GM12878 (cell line): Measurements from ENCODE around the gene TMEM186. TPM values are rescaled to one million over a fixed set of nuclear protein-coding genes. Genes with fewer than 3 reads are reported as not detected.

Experiments used
- ATAC-seq: fragments of 200-7000 bp; cut with Tn5 transposase; 3 replicates; pipeline ENCODE4 v1.9.1; 2020; ENCODE audit warnings: mild to moderate bottlenecking, moderate library complexity
- BruUV-seq: library from RNA; stranded (reverse); fragments of 400-500 nt; replicated peaks from 2 replicates; lab custom pipeline; 2021; lab: Mats Ljungman, UMichigan
- CTCF ChIA-PET: fragments of 300-600 bp; sonication (Branson Sonifier 250); formaldehyde crosslinking; extraction: SDS; loops from one replicate; lab custom pipeline; 2021; ENCODE audit warnings: inconsistent platforms; lab: Yijun Ruan, JAX
- POLR2A ChIA-PET: fragments of 350-600 bp; formaldehyde crosslinking; extraction: SDS; loops from one replicate; lab custom pipeline; 2021; ENCODE audit warnings: inconsistent platforms; lab: Charles Lee
- RAD21 ChIA-PET: fragments of 300-600 bp; sonication (Branson Sonifier 250); formaldehyde crosslinking; loops from one replicate; lab custom pipeline; 2023; ENCODE audit warnings: antibody characterized with exemption; ENCODE audit not compliant: unreplicated experiment; lab: Charles Lee
- SMC1A ChIA-PET: fragments of 300-600 bp; sonication (Branson Sonifier 250); formaldehyde crosslinking; loops from one replicate; lab custom pipeline; 2023; ENCODE audit not compliant: unreplicated experiment, uncharacterized antibody; lab: Charles Lee
- DNase-seq: peaks from one replicate; pipeline ENCODE4 v3.0.0-alpha.2; 2011; ENCODE audit warnings: low read depth, low spot score
- FAIRE-seq: peaks from 3 replicates; lab custom pipeline; 2011; peaks lifted over from hg19 to GRCh38; lab: Jason Lieb, UNC
- H2AFZ ChIP-seq: 2 replicates; pipeline ENCODE4 v1.6.0; 2011; ENCODE audit warnings: low read depth, low read length, control low read depth; ENCODE audit not compliant: control insufficient read depth
- H3K27ac ChIP-seq: 2 replicates; pipeline ENCODE4 v1.5.1; 2011; ENCODE audit warnings: control low read depth; ENCODE audit not compliant: control insufficient read depth, insufficient read depth
- H3K27me3 ChIP-seq, 2 experiments: replicated peaks in 1 of 2; 2 replicates each; pipeline versions ENCODE4 v1.6.0 to v1.6.1; 2011; ENCODE audit warnings: low read length in 1 of 2; ENCODE audit not compliant: control insufficient read depth in 2 of 2, insufficient read depth in 2 of 2
- H3K36me3 ChIP-seq, 2 experiments: 2 replicates each; pipeline ENCODE4 v1.5.1; 2011; ENCODE audit warnings: low read length in 1 of 2; ENCODE audit not compliant: control insufficient read depth in 2 of 2, insufficient read depth in 2 of 2
- H3K4me1 ChIP-seq: 2 replicates; pipeline ENCODE4 v1.6.1; 2011; ENCODE audit warnings: mild to moderate bottlenecking, low read length, moderate library complexity, mixed read lengths; ENCODE audit not compliant: control insufficient read depth, insufficient read depth
- H3K4me2 ChIP-seq: 2 replicates; pipeline ENCODE4 v1.6.0; 2011; ENCODE audit warnings: control low read depth; ENCODE audit not compliant: control insufficient read depth, insufficient read depth
- H3K4me3 ChIP-seq: fragments of 200-600 bp; sonication (generic); 2 replicates; pipeline ENCODE4 v1.5.1; 2016
- H3K79me2 ChIP-seq: 2 replicates; pipeline ENCODE4 v1.6.0; 2011; ENCODE audit warnings: low read length; ENCODE audit not compliant: control insufficient read depth, insufficient read depth
- H3K9ac ChIP-seq: 2 replicates; pipeline ENCODE4 v1.8.0; 2011; ENCODE audit warnings: low read length, control low read depth, mixed read lengths; ENCODE audit not compliant: control insufficient read depth, insufficient read depth
- H3K9me3 ChIP-seq: replicated peaks from 3 replicates; pipeline ENCODE4 v1.5.1; 2011; ENCODE audit warnings: mild to moderate bottlenecking, low read length; ENCODE audit not compliant: control insufficient read depth, insufficient read depth
- H4K20me1 ChIP-seq: 2 replicates; pipeline ENCODE4 v1.6.0; 2011; ENCODE audit not compliant: control insufficient read depth, insufficient read depth
- RUNX3 ChIP-seq: IDR thresholded peaks from 2 replicates; pipeline ENCODE4 v1.6.1; 2012; ENCODE audit warnings: low read length, inconsistent platforms
- WGBS: methylation state at CpG from one replicate; pipeline ENCODE4 v1.1.6; 2016; ENCODE audit warnings: low lambda C conversion rate; ENCODE audit not compliant: insufficient replicate concordance, insufficient coverage; ENCODE audit errors: missing lambda C conversion rate; 5-methylcytosine and 5-hydroxymethylcytosine counted together
- in situ Hi-C: fragments of 300-500 bp; cut with MboI; formaldehyde crosslinking; loops from 9 replicates; pipeline ENCODE4 v1.14.3; 2018; ENCODE audit warnings: mixed read lengths
- intact Hi-C: fragments of 100-400 bp; cut with micrococcal nuclease; formaldehyde crosslinking; loops from one replicate; pipeline ENCODE4 v1.14.2; 2022; ENCODE audit not compliant: unreplicated experiment
- polyA plus RNA-seq, 11 experiments: library from polyadenylated mRNA; depleted of rRNA in 4 of 11; unstranded in 6 of 11; stranded (reverse) in 5 of 11; fragments of >200 nt; fragmentation: Nextera tagmentation in 4 of 11; fragmentation: Illumina TruSeq in 1 of 11; extraction: Ambion mirVana in 4 of 11; extraction: Trizol in 1 of 11; gene quantifications; 1 replicate in 1 of 11; 2 replicates in 10 of 11; pipeline versions ENCODE4 v1.2.1 to v1.2.3, GENCODE V29; 2011 to 2016; ENCODE audit warnings: inconsistent platforms in 2 of 11, missing spikeins in 2 of 11, low read depth in 1 of 11
- total RNA-seq, 4 experiments: library from RNA; depleted of rRNA in 3 of 4; stranded (reverse); fragments of >200 nt in 3 of 4; fragmentation: Illumina TruSeq in 1 of 4; extraction: Trizol in 1 of 4; gene quantifications; 2 replicates each; pipeline versions ENCODE4 v1.2.1 to v1.2.3, GENCODE V29; 2013 to 2021
- TF ChIP-seq, protein P1 (sequence below): fragments of 150-350 bp; IDR thresholded peaks from 2 replicates; pipeline ENCODE4 v1.6.1; 2016; ENCODE audit warnings: low read depth, low read length
- TF ChIP-seq, protein P2 (sequence below): IDR thresholded peaks from 2 replicates; pipeline ENCODE4 v1.6.1; 2011; ENCODE audit warnings: low read depth, low read length, improper control_type of control experiment, borderline replicate concordance
- TF ChIP-seq, protein P3 (sequence below): IDR thresholded peaks from 2 replicates; pipeline ENCODE4 v1.6.1; 2011; ENCODE audit warnings: borderline replicate concordance, low read depth, mild to moderate bottlenecking, moderate library complexity, low read length; ENCODE audit not compliant: insufficient read depth, poor library complexity, severe bottlenecking

The TMEM186 gene
- total and polyA plus RNA-seq, 10 of the 15 experiments (the other 5 are each of a cell fraction or from before 2014, with no cell fraction given) = 10.6 to 28.9 (median 17.0) TPM

DNA sequence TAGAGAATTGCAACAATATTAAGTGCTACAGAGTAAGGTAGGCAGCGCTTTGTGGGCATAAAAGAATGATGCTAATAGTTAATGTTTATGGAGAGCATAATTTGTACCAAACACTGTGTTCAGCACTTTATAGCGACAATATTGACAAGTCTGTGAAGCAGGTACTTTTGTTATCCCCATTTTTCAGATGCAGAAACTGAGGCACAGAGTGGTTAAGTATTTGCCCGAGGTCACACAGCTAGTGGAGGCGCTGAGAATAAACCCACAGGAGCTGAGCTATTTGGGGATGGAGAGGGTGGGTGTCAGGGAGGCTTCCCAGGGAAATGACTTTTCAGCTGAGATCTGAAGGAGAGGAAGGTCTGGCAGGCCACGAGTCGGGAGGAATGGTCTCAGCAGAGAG lies 39.4 kb downstream of the TMEM186 start (continued):
- TF ChIP-seq, protein P1, sequence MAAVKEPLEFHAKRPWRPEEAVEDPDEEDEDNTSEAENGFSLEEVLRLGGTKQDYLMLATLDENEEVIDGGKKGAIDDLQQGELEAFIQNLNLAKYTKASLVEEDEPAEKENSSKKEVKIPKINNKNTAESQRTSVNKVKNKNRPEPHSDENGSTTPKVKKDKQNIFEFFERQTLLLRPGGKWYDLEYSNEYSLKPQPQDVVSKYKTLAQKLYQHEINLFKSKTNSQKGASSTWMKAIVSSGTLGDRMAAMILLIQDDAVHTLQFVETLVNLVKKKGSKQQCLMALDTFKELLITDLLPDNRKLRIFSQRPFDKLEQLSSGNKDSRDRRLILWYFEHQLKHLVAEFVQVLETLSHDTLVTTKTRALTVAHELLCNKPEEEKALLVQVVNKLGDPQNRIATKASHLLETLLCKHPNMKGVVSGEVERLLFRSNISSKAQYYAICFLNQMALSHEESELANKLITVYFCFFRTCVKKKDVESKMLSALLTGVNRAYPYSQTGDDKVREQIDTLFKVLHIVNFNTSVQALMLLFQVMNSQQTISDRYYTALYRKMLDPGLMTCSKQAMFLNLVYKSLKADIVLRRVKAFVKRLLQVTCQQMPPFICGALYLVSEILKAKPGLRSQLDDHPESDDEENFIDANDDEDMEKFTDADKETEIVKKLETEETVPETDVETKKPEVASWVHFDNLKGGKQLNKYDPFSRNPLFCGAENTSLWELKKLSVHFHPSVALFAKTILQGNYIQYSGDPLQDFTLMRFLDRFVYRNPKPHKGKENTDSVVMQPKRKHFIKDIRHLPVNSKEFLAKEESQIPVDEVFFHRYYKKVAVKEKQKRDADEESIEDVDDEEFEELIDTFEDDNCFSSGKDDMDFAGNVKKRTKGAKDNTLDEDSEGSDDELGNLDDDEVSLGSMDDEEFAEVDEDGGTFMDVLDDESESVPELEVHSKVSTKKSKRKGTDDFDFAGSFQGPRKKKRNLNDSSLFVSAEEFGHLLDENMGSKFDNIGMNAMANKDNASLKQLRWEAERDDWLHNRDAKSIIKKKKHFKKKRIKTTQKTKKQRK = no peak
- TF ChIP-seq RUNX3 = no peak

DNA sequence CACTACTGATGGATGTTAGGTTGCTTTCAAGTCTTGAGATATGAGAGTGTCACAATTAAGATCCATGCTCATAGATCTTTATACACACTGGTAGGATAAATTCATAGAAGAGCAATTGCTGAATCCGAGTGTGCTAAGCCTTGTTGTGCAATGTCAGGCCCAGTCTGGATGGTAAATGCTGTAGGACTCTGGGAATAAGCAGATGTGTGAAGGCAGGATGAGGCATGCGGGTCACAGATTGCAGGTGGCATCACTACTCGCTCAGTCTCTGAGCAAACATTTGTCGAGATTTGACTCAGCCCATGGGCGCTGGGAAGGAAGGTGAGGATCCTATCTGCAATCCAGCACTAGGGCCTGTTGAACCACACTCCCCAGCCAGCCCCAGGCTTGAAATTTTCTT lies 40.7 kb downstream of the TMEM186 start:
- BruUV-seq = no TSS peak
- H3K36me3 ChIP-seq = no peaks in the 10 kb centered on the region
- in situ Hi-C loops (no loop called here), intact Hi-C loops (no loop called here)
- H3K27ac ChIP-seq = no peak overlapping the region
- H3K4me3 ChIP-seq = no peak overlapping the region
- ChIA-PET POLR2A (no interaction called here), SMC1A (no interaction called here), RAD21 (no interaction called here), CTCF (no interaction called here)
- H4K20me1 ChIP-seq = no peaks in the 10 kb centered on the region
- no peaks in the 10 kb centered on the region for H3K27me3 ChIP-seq
- FAIRE-seq (no peak), ATAC-seq (no peak), DNase-seq (no peak)
- H3K9ac ChIP-seq = no peak overlapping the region
- WGBS = 31% methylated on average over 5 of the region's 5 CpGs
- no peaks in the 10 kb centered on the region for H3K79me2 ChIP-seq
- no peaks in the 10 kb centered on the region for H3K4me1 ChIP-seq
- H3K4me2 ChIP-seq = no peak overlapping the region
- TF ChIP-seq, protein P2, sequence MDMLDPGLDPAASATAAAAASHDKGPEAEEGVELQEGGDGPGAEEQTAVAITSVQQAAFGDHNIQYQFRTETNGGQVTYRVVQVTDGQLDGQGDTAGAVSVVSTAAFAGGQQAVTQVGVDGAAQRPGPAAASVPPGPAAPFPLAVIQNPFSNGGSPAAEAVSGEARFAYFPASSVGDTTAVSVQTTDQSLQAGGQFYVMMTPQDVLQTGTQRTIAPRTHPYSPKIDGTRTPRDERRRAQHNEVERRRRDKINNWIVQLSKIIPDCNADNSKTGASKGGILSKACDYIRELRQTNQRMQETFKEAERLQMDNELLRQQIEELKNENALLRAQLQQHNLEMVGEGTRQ = no peak
- TF ChIP-seq, protein P3, sequence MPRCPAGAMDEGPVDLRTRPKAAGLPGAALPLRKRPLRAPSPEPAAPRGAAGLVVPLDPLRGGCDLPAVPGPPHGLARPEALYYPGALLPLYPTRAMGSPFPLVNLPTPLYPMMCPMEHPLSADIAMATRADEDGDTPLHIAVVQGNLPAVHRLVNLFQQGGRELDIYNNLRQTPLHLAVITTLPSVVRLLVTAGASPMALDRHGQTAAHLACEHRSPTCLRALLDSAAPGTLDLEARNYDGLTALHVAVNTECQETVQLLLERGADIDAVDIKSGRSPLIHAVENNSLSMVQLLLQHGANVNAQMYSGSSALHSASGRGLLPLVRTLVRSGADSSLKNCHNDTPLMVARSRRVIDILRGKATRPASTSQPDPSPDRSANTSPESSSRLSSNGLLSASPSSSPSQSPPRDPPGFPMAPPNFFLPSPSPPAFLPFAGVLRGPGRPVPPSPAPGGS = peak; percentile 89
- H2AFZ ChIP-seq = no peak overlapping the region
- H3K9me3 ChIP-seq = no peaks in the 10 kb centered on the region
